Suprapubic skin (tissue), 4 donors: Measurements from ENCODE around the gene C21orf58. TPM values are rescaled to one million over a fixed set of nuclear protein-coding genes. Genes with fewer than 3 reads are reported as not detected.

ENCODE experiments used
- DNase-seq, 2 donors: peaks; one replicate each; pipeline ENCODE4 v3.0.0-alpha.2; 2019; ENCODE audit warnings: low spot score in 2 of 2
- H3K27ac ChIP-seq: fragments of 200-600 bp; sonication (generic); one replicate; pipeline ENCODE4 v1.5.1; 2019
- H3K27me3 ChIP-seq: fragments of 200-600 bp; sonication (generic); one replicate; pipeline ENCODE4 v1.5.1; 2019
- H3K36me3 ChIP-seq: fragments of 200-600 bp; sonication (generic); one replicate; pipeline ENCODE4 v1.5.1; 2019
- H3K4me1 ChIP-seq: fragments of 200-600 bp; sonication (generic); one replicate; pipeline ENCODE4 v1.5.1; 2019
- H3K4me3 ChIP-seq: fragments of 200-600 bp; sonication (generic); one replicate; pipeline ENCODE4 v1.5.1; 2019; ENCODE audit warnings: mild to moderate bottlenecking
- H3K9me3 ChIP-seq: fragments of 200-600 bp; sonication (generic); one replicate; pipeline ENCODE4 v1.5.1; 2019
- CTCF ChIP-seq, 2 donors: fragments of 200-600 bp in 1 of 2; fragments of 450-650 bp in 1 of 2; sonication (generic) in 1 of 2; IDR thresholded peaks; one replicate each; pipeline ENCODE4 v1.5.1; 2016 to 2019; ENCODE audit warnings: antibody characterized with exemption in 2 of 2, mild to moderate bottlenecking in 1 of 2, moderate library complexity in 1 of 2
- EP300 ChIP-seq: sonication (generic); formaldehyde crosslinking; IDR thresholded peaks from one replicate; pipeline ENCODE4 v1.6.1; 2017; ENCODE audit warnings: antibody characterized with exemption
- POLR2A ChIP-seq, 2 donors: fragments of 450-650 bp; IDR thresholded peaks; one replicate each; pipeline ENCODE4 v1.6.1; 2017; ENCODE audit warnings: antibody characterized with exemption in 2 of 2, mild to moderate bottlenecking in 2 of 2, moderate library complexity in 2 of 2
- POLR2AphosphoS5 ChIP-seq, 3 donors: sonication (generic); formaldehyde crosslinking; IDR thresholded peaks; one replicate each; pipeline ENCODE4 v1.6.1; 2017; ENCODE audit warnings: antibody characterized with exemption in 3 of 3
- WGBS: methylation state at CpG from one replicate; pipeline ENCODE4 v1.1.5; 2018; 5-methylcytosine and 5-hydroxymethylcytosine counted together
- total RNA-seq, 4 donors: library from RNA; depleted of rRNA; stranded (reverse); fragments of >200 nt; gene quantifications; one replicate each; pipeline ENCODE4 v1.1.0, GENCODE V29; 2016

C21orf58 gene
- total RNA-seq, 4 donors from 2014 or later, result 0.73 to 9.7 (median 3.5) TPM

DNA sequence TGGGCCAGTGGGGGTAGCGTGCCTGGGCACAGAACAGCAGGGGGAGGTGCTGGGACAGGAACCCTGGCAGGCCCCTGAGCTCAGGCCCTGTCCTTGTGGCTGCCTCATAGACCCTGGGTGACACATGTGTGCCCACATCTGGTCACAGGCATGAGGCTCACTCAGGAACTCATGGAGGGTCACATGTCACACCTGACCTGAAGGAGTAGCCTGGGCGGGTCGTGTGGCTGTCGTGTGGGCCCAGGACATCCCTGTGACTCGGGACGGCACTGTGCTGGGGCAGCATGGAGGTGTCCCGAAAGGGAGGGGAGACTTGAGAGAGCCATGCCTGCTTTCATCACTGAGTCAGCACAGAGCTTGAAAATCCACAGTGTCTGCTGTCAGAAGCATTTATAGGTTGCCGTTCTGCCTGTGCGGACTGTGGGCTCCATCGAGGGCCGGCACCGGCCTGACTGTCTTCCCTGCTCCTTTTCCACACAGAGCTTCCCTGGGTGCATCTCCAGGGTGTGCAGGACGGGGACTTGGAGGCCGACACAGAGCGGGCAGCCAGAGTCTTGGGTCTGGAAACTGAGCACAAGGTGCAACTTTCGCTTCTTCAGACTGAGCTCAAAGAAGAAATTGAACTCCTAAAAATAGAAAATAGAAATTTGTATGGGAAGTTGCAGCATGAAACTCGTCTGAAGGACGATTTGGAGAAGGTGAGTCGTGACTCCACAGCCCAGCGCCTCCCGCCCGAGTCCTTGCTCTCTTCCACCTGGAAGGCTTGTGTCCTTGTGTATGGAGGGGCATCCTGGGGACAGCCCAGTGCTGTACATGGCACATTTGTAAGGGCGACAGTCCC lies 33.0 kb upstream of the C21orf58 start:
- Histone ChIP-seq H3K4me3 (no peak overlapping the region), H3K4me1 (no peaks in the 10 kb centered on the region), H3K27me3 (no peaks in the 10 kb centered on the region), H3K36me3 (peaks cover 90% of the 10 kb centered on the region), H3K9me3 (no peaks in the 10 kb centered on the region), H3K27ac (no peak overlapping the region)
- no peak for DNase-seq
- TF ChIP-seq POLR2A (IDR thresholded peaks at IDR 0.05) (no peak), POLR2AphosphoS5 (IDR thresholded peaks at IDR 0.05) (no peak), CTCF (IDR thresholded peaks at IDR 0.05) (no peak), EP300 (no peak)
- 94% methylated on average over 16 of the region's 23 CpGs for WGBS

GRCh38 chr21:46356005-46356338 lies 32.3 kb upstream of the C21orf58 start:
- TF ChIP-seq POLR2AphosphoS5 (IDR thresholded peaks at IDR 0.05) (no peak), EP300 (no peak), CTCF (IDR thresholded peaks at IDR 0.05) (no peak), POLR2A (IDR thresholded peaks at IDR 0.05) (no peak)
- H3K27ac ChIP-seq, result no peak overlapping the region
- peaks cover 90% of the 10 kb centered on the region for H3K36me3 ChIP-seq
- H3K4me3 ChIP-seq, result no peak overlapping the region
- no peaks in the 10 kb centered on the region for H3K9me3 ChIP-seq
- DNase-seq, result no peak
- H3K4me1 ChIP-seq, result no peaks in the 10 kb centered on the region
- no peaks in the 10 kb centered on the region for H3K27me3 ChIP-seq
- 94% methylated on average over 10 of the region's 13 CpGs for WGBS

DNA sequence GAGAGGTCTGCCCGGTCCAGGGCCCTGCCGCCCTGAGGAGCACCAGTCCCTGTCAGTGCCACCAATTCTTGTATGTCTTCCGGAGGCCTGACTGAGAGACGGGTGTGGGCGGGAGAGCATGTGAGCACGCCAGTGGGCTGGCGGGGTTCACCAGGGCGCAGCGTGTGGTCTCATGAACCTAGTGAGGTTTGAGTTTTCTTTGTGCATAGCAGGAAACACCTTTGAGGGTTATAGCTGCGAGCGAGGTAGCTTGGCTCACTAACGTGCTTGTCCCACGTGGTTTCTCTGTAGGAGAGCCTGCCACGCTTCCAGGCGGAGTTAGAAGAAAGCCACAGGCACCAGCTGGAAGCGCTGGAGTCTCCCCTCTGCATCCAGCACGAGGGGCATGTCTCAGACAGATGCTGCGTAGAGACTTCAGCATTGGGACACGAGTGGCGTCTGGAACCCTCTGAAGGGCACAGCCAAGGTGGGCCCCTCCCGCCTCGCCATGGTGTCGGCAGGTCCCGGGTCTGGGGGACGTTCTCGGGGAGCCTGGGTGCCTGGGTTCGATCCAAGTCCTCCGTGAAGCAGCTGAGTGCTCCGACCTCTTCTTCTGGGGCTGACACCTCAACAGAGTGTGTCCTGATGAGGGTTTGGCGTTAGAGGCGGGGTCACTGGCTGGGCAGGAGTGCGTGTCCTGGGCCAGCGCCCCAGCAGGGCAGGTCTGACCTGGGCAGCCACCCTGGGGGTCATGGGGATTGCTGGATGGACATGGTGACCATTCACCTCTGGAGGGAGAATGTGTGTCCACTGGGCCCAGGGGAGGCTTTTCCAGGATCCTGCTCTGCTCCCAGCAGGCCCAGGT lies 31.7 kb upstream of the C21orf58 start:
- H3K27me3 ChIP-seq, result no peaks in the 10 kb centered on the region
- no peak overlapping the region for H3K4me3 ChIP-seq
- no peaks in the 10 kb centered on the region for H3K9me3 ChIP-seq
- H3K36me3 ChIP-seq, result peaks cover 90% of the 10 kb centered on the region
- no peak for TF ChIP-seq POLR2A (IDR thresholded peaks at IDR 0.05)
- no peak for TF ChIP-seq CTCF (IDR thresholded peaks at IDR 0.05)
- no peak for TF ChIP-seq EP300
- no peak for TF ChIP-seq POLR2AphosphoS5 (IDR thresholded peaks at IDR 0.05)
- no CpG with 5 or more reads among the region's 33 CpGs for WGBS
- H3K27ac ChIP-seq, result no peak overlapping the region
- H3K4me1 ChIP-seq, result no peaks in the 10 kb centered on the region
- DNase-seq, result no peak

GRCh38 chr21:46354518-46354917 lies 30.8 kb upstream of the C21orf58 start:
- no peak for DNase-seq
- no peak overlapping the region for H3K4me3 ChIP-seq
- TF ChIP-seq CTCF (IDR thresholded peaks at IDR 0.05), result no peak
- no peaks in the 10 kb centered on the region for H3K9me3 ChIP-seq
- WGBS, result 91% methylated on average over 12 of the region's 13 CpGs
- no peak overlapping the region for H3K27ac ChIP-seq
- peaks cover 93% of the 10 kb centered on the region for H3K36me3 ChIP-seq
- H3K4me1 ChIP-seq, result no peaks in the 10 kb centered on the region
- no peaks in the 10 kb centered on the region for H3K27me3 ChIP-seq

- no peak overlapping the region for H3K27ac ChIP-seq
- no peaks in the 10 kb centered on the region for H3K4me1 ChIP-seq
- peaks cover 97% of the 10 kb centered on the region for H3K36me3 ChIP-seq
- no peaks in the 10 kb centered on the region for H3K9me3 ChIP-seq
- WGBS, result 92% methylated on average over 15 of the region's 16 CpGs
- H3K27me3 ChIP-seq, result no peaks in the 10 kb centered on the region
- TF ChIP-seq POLR2AphosphoS5 (IDR thresholded peaks at IDR 0.05), result no peak
- TF ChIP-seq CTCF (IDR thresholded peaks at IDR 0.05), result no peak
- no peak for TF ChIP-seq EP300
- H3K4me3 ChIP-seq, result no peak overlapping the region
- no peak for DNase-seq
Measured at GRCh38 chr21:46354046-46354445, 30.4 kb upstream of the C21orf58 start.
